ENCODE results near the gene SEL1L2.

DNA sequence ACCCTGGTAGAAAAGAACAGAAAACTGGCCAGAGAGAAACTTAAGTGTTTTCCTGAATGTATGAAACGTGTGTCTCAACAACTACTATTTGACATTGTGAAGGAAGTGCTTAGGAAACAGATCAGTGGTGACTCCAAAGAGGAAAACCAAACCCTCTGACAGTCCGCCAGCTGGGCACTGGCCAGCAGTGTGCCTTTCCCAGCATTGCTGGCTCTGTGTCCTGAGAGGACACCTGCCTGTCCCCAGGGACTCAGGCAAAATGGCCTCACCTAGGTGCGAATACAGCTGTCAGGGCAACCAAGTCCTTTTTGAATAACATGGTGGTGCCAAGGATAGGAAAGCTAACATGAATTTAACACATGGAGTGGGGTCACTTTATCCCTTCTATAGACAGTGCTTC, 133.1 kb downstream of the SEL1L2 start:
- TF ChIP-seq CTCF (IDR thresholded peaks at IDR 0.05 in 8 of 11, conservative IDR thresholded peaks at IDR 0.05 in 3 of 11) (no peak), POLR2AphosphoS5 (IDR thresholded peaks at IDR 0.05) (no peak)

Data from spleen (tissue), 7 donors.